DMS53 (cell line): ENCODE data around the gene PIP4P1.
"Not testable (repeated sequence)": the region's sequence is repeated elsewhere in the genome, so short reads cannot be mapped to it uniquely, and the experiment has no call there.

Experiments
- DNase-seq: peaks from one replicate; lab custom pipeline; 2025; lab: John Stamatoyannopoulos, UW

PIP4P1 gene

GRCh38 chr14:20461225-20462141 is at the start of gene PIP4P1:
Gene PIP4P1 (minus strand): TSS chr14:20461434. CDS start chr14:20461325, 109 bp downstream.
- peak; percentile 97 for DNase-seq

GRCh38 chr14:20508367-20508766 is 47.1 kb upstream of the PIP4P1 start:
- DNase-seq = no peak

- DNase-seq = not testable (repeated sequence)
These were observed 46.3 kb upstream of the PIP4P1 start for GRCh38 chr14:20507537-20507936.

- not testable (repeated sequence) for DNase-seq
These were observed 45.5 kb upstream of the PIP4P1 start for GRCh38 chr14:20506752-20507151.

- DNase-seq = not testable (repeated sequence)
These were observed 45.0 kb upstream of the PIP4P1 start for GRCh38 chr14:20506276-20506675.

- DNase-seq = no peak
These were observed 42.7 kb upstream of the PIP4P1 start for GRCh38 chr14:20503898-20504297.

GRCh38 chr14:20501346-20501745 is 40.1 kb upstream of the PIP4P1 start:
- no peak for DNase-seq

GRCh38 chr14:20499881-20500280 is 38.6 kb upstream of the PIP4P1 start:
- DNase-seq = no peak

GRCh38 chr14:20499108-20499507 is 37.9 kb upstream of the PIP4P1 start:
- no peak for DNase-seq

- DNase-seq = no peak
These were observed 37.4 kb upstream of the PIP4P1 start for GRCh38 chr14:20498622-20499021.

GRCh38 chr14:20494935-20495766 is 33.9 kb upstream of the PIP4P1 start:
- no peak for DNase-seq

- DNase-seq = no peak
These were observed 32.4 kb upstream of the PIP4P1 start for GRCh38 chr14:20493634-20494033.

GRCh38 chr14:20492486-20492885 is 31.3 kb upstream of the PIP4P1 start:
- DNase-seq = no peak

- DNase-seq = no peak
These were observed 29.3 kb upstream of the PIP4P1 start for GRCh38 chr14:20490563-20490962.

GRCh38 chr14:20489093-20489994 is 28.1 kb upstream of the PIP4P1 start:
- DNase-seq = no peak

- DNase-seq = no peak
These were observed 26.1 kb upstream of the PIP4P1 start for GRCh38 chr14:20487396-20487725.

- DNase-seq = no peak
These were observed 25.6 kb upstream of the PIP4P1 start for GRCh38 chr14:20486684-20487395.

- no peak for DNase-seq
These were observed 24.7 kb upstream of the PIP4P1 start for GRCh38 chr14:20485900-20486299.

- no peak for DNase-seq
These were observed 21.1 kb upstream of the PIP4P1 start for GRCh38 chr14:20482382-20482781.

GRCh38 chr14:20478894-20479293 is 17.7 kb upstream of the PIP4P1 start:
- DNase-seq = no peak

GRCh38 chr14:20477211-20477876 is 16.1 kb upstream of the PIP4P1 start:
- DNase-seq = no peak
